K562 (cell line): Measurements from ENCODE around the gene FGF22. TPM values are rescaled to one million over a fixed set of nuclear protein-coding genes. Genes with fewer than 3 reads are reported as not detected.
A peak's percentile ranks its signal among the peaks of the same experiment; 100 is the strongest.

Experiments
- ARNT ChIP-seq, 2 experiments: fragments of 450-650 bp; IDR thresholded peaks; 2 replicates each; pipeline ENCODE4 v1.6.1; 2016; ENCODE audit warnings: mild to moderate bottlenecking in 1 of 2
- CCNT2 ChIP-seq: IDR thresholded peaks from 2 replicates; pipeline ENCODE4 v1.6.1; 2011; ENCODE audit warnings: borderline replicate concordance, low read depth, mild to moderate bottlenecking, moderate library complexity, mixed read lengths, low read length; ENCODE audit not compliant: insufficient read length; ENCODE audit errors: extremely low read depth
- CREBBP ChIP-seq: IDR thresholded peaks from one replicate; pipeline ENCODE4 v1.6.1; 2012; ENCODE audit warnings: low read depth, mild to moderate bottlenecking, control low read depth, inconsistent platforms, low read length
- DACH1 ChIP-seq: fragments of 450-650 bp; IDR thresholded peaks from 2 replicates; pipeline ENCODE4 v1.6.1; 2018; ENCODE audit not compliant: partially characterized antibody
- E2F4 ChIP-seq: sonication (generic); formaldehyde crosslinking; IDR thresholded peaks from 2 replicates; pipeline ENCODE4 v1.8.0; 2022; ENCODE audit warnings: mild to moderate bottlenecking, low read depth, missing genetic modification reagents
- EP300 ChIP-seq: IDR thresholded peaks from 2 replicates; pipeline ENCODE4 v1.6.1; 2012; ENCODE audit warnings: low read length, improper control_type of control experiment
- EZH2 ChIP-seq: IDR thresholded peaks from 2 replicates; pipeline ENCODE4 v1.6.1; 2012; ENCODE audit warnings: low read depth, mild to moderate bottlenecking, inconsistent platforms, low read length, borderline replicate concordance
- HDAC6 ChIP-seq: IDR thresholded peaks from 2 replicates; pipeline ENCODE4 v1.6.1; 2012; ENCODE audit warnings: low read depth, mild to moderate bottlenecking, control low read depth, inconsistent platforms, low read length, moderate library complexity
- HES1 ChIP-seq: fragments of 450-650 bp; IDR thresholded peaks from 2 replicates; pipeline ENCODE4 v1.6.1; 2016; ENCODE audit warnings: low read depth, mild to moderate bottlenecking, moderate library complexity
- HLTF ChIP-seq: fragments of 450-650 bp; IDR thresholded peaks from 2 replicates; pipeline ENCODE4 v1.6.1; 2016
- KAT2B ChIP-seq: IDR thresholded peaks from one replicate; pipeline ENCODE4 v1.6.1; 2012; ENCODE audit warnings: low read depth, mild to moderate bottlenecking, control low read depth, inconsistent platforms, low read length, moderate library complexity
- PATZ1 ChIP-seq: fragments of 250-450 bp; sonication (Bioruptor Pico); IDR thresholded peaks from 2 replicates; pipeline ENCODE4 v1.5.0; 2020; ENCODE audit warnings: mild to moderate bottlenecking, borderline replicate concordance
- RBM25 ChIP-seq: fragments of 200-400 bp; formaldehyde crosslinking; IDR thresholded peaks from 2 replicates; pipeline ENCODE4 v1.6.1; 2018; ENCODE audit warnings: low read length, low read depth, moderate library complexity; ENCODE audit not compliant: severe bottlenecking
- SMAD2 ChIP-seq: fragments of 150-350 bp; IDR thresholded peaks from 2 replicates; pipeline ENCODE4 v1.6.1; 2014; ENCODE audit warnings: low read depth, mild to moderate bottlenecking, low read length
- TAF9B ChIP-seq: fragments of 450-650 bp; IDR thresholded peaks from 2 replicates; pipeline ENCODE4 v1.6.1; 2018; ENCODE audit warnings: mild to moderate bottlenecking; ENCODE audit not compliant: partially characterized antibody
- TCFL5 ChIP-seq: fragments of 250-450 bp; sonication (Bioruptor Pico); conservative IDR thresholded peaks from 2 replicates; pipeline ENCODE4 v1.6.1; 2021; ENCODE audit warnings: mild to moderate bottlenecking, moderate library complexity, matching md5 sums
- VEZF1 ChIP-seq: fragments of 200-800 bp; sonication (Bioruptor generic); IDR thresholded peaks from 2 replicates; pipeline ENCODE4 v1.6.1; 2017; ENCODE audit warnings: missing genetic modification characterization, missing compliant biosample characterization
- ZBTB1 ChIP-seq: sonication (generic); formaldehyde crosslinking; IDR thresholded peaks from 2 replicates; pipeline ENCODE4 v1.8.1; 2023; ENCODE audit warnings: missing genetic modification reagents, low read depth, mild to moderate bottlenecking, borderline replicate concordance
- ZNF41 ChIP-seq: fragments of 250-450 bp; sonication (Bioruptor Pico); conservative IDR thresholded peaks from 2 replicates; pipeline ENCODE4 v1.4.0; 2020; ENCODE audit warnings: mild to moderate bottlenecking
- ZNF696 ChIP-seq: fragments of 250-450 bp; sonication (Bioruptor Pico); conservative IDR thresholded peaks from 2 replicates; pipeline ENCODE4 v1.4.0; 2020; ENCODE audit warnings: mild to moderate bottlenecking, moderate library complexity
- ZNF75A ChIP-seq: fragments of 450-650 bp; formaldehyde crosslinking; IDR thresholded peaks from 2 replicates; pipeline ENCODE4 v1.4.0; 2020; ENCODE audit warnings: mild to moderate bottlenecking
- polyA plus RNA-seq, 8 experiments: library from polyadenylated mRNA; depleted of rRNA in 4 of 8; stranded (reverse) in 5 of 8; unstranded in 3 of 8; fragments of >200 nt; fragmentation: Nextera tagmentation in 2 of 8; fragmentation: Illumina TruSeq in 1 of 8; extraction: Ambion mirVana in 2 of 8; extraction: Trizol in 1 of 8; gene quantifications; 2 replicates each; pipeline versions ENCODE4 v1.2.1 to v1.2.3, GENCODE V29; 2011 to 2014; ENCODE audit warnings: inconsistent platforms in 1 of 8, missing spikeins in 1 of 8
- total RNA-seq, 7 experiments: library from RNA; depleted of rRNA in 6 of 7; stranded (reverse); fragments of >200 nt in 6 of 7; fragmentation: Illumina TruSeq in 2 of 7; extraction: Trizol in 2 of 7; gene quantifications; 2 replicates each; pipeline versions ENCODE4 v1.2.1 to v1.2.3, GENCODE V29; 2011 to 2021; ENCODE audit warnings: low replicate concordance in 1 of 7

FGF22 gene
- total and polyA plus RNA-seq, 9 of the 15 experiments (the other 6 are each of a cell fraction or from before 2014, with no cell fraction given) = 0.14 to 2.2 (median 0.86) TPM; not detected in 4

GRCh38 chr19:591099-591958, 48.4 kb upstream of the FGF22 start (continued):
- TF ChIP-seq TAF9B = no peak
- TF ChIP-seq ZNF41 (CRISPR knock-in tag) = no peak
- no peak for TF ChIP-seq ZNF696 (CRISPR knock-in tag)
- no peak for TF ChIP-seq E2F4 (CRISPR knock-in tag)
- no peak for TF ChIP-seq ARNT (IDR thresholded peaks at IDR 0.05)
- TF ChIP-seq RBM25 = no peak
- no peak for TF ChIP-seq SMAD2
- no peak for TF ChIP-seq KAT2B
- TF ChIP-seq HLTF = no peak
- no peak for TF ChIP-seq CCNT2
- no peak for TF ChIP-seq EP300
- TF ChIP-seq VEZF1 = no peak
- no peak for TF ChIP-seq HES1
- no peak for TF ChIP-seq TCFL5 (CRISPR knock-in tag)
- TF ChIP-seq CREBBP = no peak
- TF ChIP-seq ZNF75A (CRISPR knock-in tag) = no peak
- no peak for TF ChIP-seq HDAC6
- no peak for TF ChIP-seq EZH2
- TF ChIP-seq DACH1 = no peak
- no peak for TF ChIP-seq PATZ1 (CRISPR knock-in tag)
- TF ChIP-seq ZBTB1 = peak; percentile 62; the same call in 1 of the 2 replicates
